NT2/D1 (cell line): ENCODE results near the gene CLEC11A.

Experiments
- SUZ12 ChIP-seq: IDR thresholded peaks from 2 replicates; pipeline ENCODE4 v1.6.1; 2011; ENCODE audit not compliant: insufficient read length, insufficient read depth; ENCODE audit errors: extremely low read depth
- YY1 ChIP-seq: IDR thresholded peaks from 2 replicates; pipeline ENCODE4 v1.6.1; 2011; ENCODE audit not compliant: insufficient read length, insufficient read depth

- no peak for TF ChIP-seq SUZ12
- no peak for TF ChIP-seq YY1
Observed at GRCh38 chr19:50710612-50711011, 12.6 kb upstream of the CLEC11A start.
